Measurements from ENCODE around the gene ARL15. TPM values are rescaled to one million over a fixed set of nuclear protein-coding genes. Genes with fewer than 3 reads are reported as not detected.

ARL15 gene
- total RNA-seq, 3 donors from 2014 or later: 29.0 to 65.0 (median 42.9) TPM

Other genes starting within 250 kb of the ARL15 start
- gene HSPB3, start 145.1 kb upstream of the ARL15 start, total RNA-seq: not detected
- 10 to 100 TPM; 29.2 to 37.3 (median 33.1) TPM for gene SNX18, start 207.2 kb upstream of the ARL15 start, total RNA-seq

All from breast epithelium (tissue), 3 donors.